SK-N-SH treated with all-trans-retinoic acid at 6 μM for 48 hours (cell line): ENCODE results near the gene FNDC3B.
A peak's percentile ranks its signal among the peaks of the same experiment; 100 is the strongest.

Experiments used
- ATAC-seq: fragments of 200-7000 bp; cut with Tn5 transposase; 3 replicates; pipeline ENCODE4 v1.9.1; 2020; ENCODE audit warnings: mild to moderate bottlenecking, moderate library complexity
- ARNTL ChIP-seq: fragments of 450-650 bp; formaldehyde crosslinking; IDR thresholded peaks from 2 replicates; pipeline ENCODE4 v1.5.0; 2020; ENCODE audit warnings: low read depth, mild to moderate bottlenecking, moderate library complexity, borderline replicate concordance
- BACH2 ChIP-seq: fragments of 250-450 bp; sonication (Bioruptor Pico); IDR thresholded peaks from 2 replicates; pipeline ENCODE4 v1.9.0; 2021; ENCODE audit warnings: mild to moderate bottlenecking, borderline replicate concordance
- CSDC2 ChIP-seq: fragments of 250-450 bp; sonication (Bioruptor Pico); IDR thresholded peaks from 2 replicates; pipeline ENCODE4 v1.5.0; 2020; ENCODE audit warnings: mild to moderate bottlenecking, moderate library complexity
- GLIS3 ChIP-seq: fragments of 250-450 bp; sonication (Bioruptor Pico); IDR thresholded peaks from 2 replicates; pipeline ENCODE4 v1.5.0; 2020; ENCODE audit warnings: mild to moderate bottlenecking, moderate library complexity
- ISL1 ChIP-seq: fragments of 250-450 bp; sonication (Bioruptor Pico); IDR thresholded peaks from 2 replicates; pipeline ENCODE4 v2.1.2; 2022; ENCODE audit warnings: mild to moderate bottlenecking, moderate library complexity
- OSR1 ChIP-seq: fragments of 250-450 bp; sonication (Bioruptor Pico); IDR thresholded peaks from 2 replicates; pipeline ENCODE4 v1.8.0; 2022; ENCODE audit warnings: moderate library complexity, mild to moderate bottlenecking, inconsistent platforms
- PPARA ChIP-seq: fragments of 250-450 bp; sonication (Bioruptor Pico); IDR thresholded peaks from 2 replicates; pipeline ENCODE4 v1.5.0; 2020; ENCODE audit warnings: mild to moderate bottlenecking, borderline replicate concordance
- RARB ChIP-seq: fragments of 250-450 bp; sonication (Bioruptor Pico); IDR thresholded peaks from 2 replicates; pipeline ENCODE4 v1.8.0; 2021; ENCODE audit warnings: mild to moderate bottlenecking, moderate library complexity
- SNAI2 ChIP-seq: fragments of 250-450 bp; sonication (Bioruptor Pico); IDR thresholded peaks from 2 replicates; pipeline ENCODE4 v1.5.0; 2020; ENCODE audit warnings: mild to moderate bottlenecking, moderate library complexity
- TCF4 ChIP-seq: fragments of 250-450 bp; sonication (Bioruptor Pico); IDR thresholded peaks from 2 replicates; pipeline ENCODE4 v1.8.0; 2021; ENCODE audit warnings: mild to moderate bottlenecking, moderate library complexity, borderline replicate concordance
- ZC3H10 ChIP-seq: fragments of 250-450 bp; sonication (Bioruptor Pico); IDR thresholded peaks from 2 replicates; pipeline ENCODE4 v1.5.1; 2021; ENCODE audit warnings: mild to moderate bottlenecking, moderate library complexity
- ZFP3 ChIP-seq: fragments of 250-450 bp; sonication (Bioruptor Pico); IDR thresholded peaks from 2 replicates; pipeline ENCODE4 v1.5.0; 2020; ENCODE audit warnings: mild to moderate bottlenecking, moderate library complexity
- ZFP30 ChIP-seq: fragments of 450-650 bp; formaldehyde crosslinking; IDR thresholded peaks from 2 replicates; pipeline ENCODE4 v1.5.0; 2022; ENCODE audit warnings: mild to moderate bottlenecking, moderate library complexity
- ZNF565 ChIP-seq: fragments of 450-650 bp; formaldehyde crosslinking; conservative IDR thresholded peaks from 2 replicates; pipeline ENCODE4 v1.5.0; 2020; ENCODE audit warnings: low read depth, mild to moderate bottlenecking, moderate library complexity
- ZNF70 ChIP-seq: fragments of 450-650 bp; formaldehyde crosslinking; IDR thresholded peaks from 2 replicates; pipeline ENCODE4 v1.5.0; 2020; ENCODE audit warnings: mild to moderate bottlenecking, moderate library complexity
- TF ChIP-seq, protein P1 (sequence below): fragments of 250-450 bp; sonication (Bioruptor Pico); IDR thresholded peaks from 2 replicates; pipeline ENCODE4 v1.8.0; 2021; ENCODE audit warnings: low read depth, mild to moderate bottlenecking, moderate library complexity, borderline replicate concordance
- TF ChIP-seq, protein P2 (sequence below): fragments of 250-450 bp; sonication (Bioruptor Pico); IDR thresholded peaks from 2 replicates; pipeline ENCODE4 v1.5.0; 2020; ENCODE audit warnings: mild to moderate bottlenecking, moderate library complexity
- TF ChIP-seq, protein P3 (sequence below): fragments of 250-450 bp; sonication (Bioruptor Pico); IDR thresholded peaks from 2 replicates; pipeline ENCODE4 v1.5.1; 2021; ENCODE audit warnings: mild to moderate bottlenecking, moderate library complexity
- TF ChIP-seq, protein P4 (sequence below): fragments of 250-450 bp; sonication (Bioruptor Pico); IDR thresholded peaks from 2 replicates; pipeline ENCODE4 v1.8.0; 2020; ENCODE audit warnings: mild to moderate bottlenecking, moderate library complexity, borderline replicate concordance

The FNDC3B gene

DNA sequence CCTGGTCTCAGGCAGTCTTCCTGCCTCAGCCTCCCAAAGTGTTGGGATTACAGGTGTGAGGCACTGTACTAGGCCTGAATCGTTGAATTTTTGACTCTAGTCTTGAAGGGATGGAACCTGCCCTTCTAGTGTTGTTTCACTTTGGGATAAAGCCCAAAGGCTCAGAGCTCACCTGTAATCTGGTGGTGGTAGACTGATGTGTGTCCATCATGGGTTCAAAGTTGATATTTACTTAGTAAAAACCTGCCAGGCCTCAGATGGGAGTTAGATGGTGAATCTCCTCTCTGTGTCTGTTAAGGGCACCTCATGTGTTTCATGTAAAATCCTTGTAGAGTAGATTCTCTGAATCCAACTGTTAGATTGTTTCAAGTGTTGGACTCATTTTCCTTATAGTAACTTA is 41.1 kb downstream of the FNDC3B start:
- TF ChIP-seq ZFP3 (CRISPR knock-in tag) = no peak
- TF ChIP-seq, protein P1, sequence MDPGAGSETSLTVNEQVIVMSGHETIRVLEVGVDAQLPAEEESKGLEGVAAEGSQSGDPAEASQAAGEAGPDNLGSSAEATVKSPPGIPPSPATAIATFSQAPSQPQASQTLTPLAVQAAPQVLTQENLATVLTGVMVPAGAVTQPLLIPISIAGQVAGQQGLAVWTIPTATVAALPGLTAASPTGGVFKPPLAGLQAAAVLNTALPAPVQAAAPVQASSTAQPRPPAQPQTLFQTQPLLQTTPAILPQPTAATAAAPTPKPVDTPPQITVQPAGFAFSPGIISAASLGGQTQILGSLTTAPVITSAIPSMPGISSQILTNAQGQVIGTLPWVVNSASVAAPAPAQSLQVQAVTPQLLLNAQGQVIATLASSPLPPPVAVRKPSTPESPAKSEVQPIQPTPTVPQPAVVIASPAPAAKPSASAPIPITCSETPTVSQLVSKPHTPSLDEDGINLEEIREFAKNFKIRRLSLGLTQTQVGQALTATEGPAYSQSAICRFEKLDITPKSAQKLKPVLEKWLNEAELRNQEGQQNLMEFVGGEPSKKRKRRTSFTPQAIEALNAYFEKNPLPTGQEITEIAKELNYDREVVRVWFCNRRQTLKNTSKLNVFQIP (CRISPR knock-in tag) = no peak
- no peak for TF ChIP-seq TCF4 (CRISPR knock-in tag)
- TF ChIP-seq ZNF565 (CRISPR knock-in tag) = no peak
- TF ChIP-seq RARB (CRISPR knock-in tag) = no peak
- ATAC-seq = no peak

DNA sequence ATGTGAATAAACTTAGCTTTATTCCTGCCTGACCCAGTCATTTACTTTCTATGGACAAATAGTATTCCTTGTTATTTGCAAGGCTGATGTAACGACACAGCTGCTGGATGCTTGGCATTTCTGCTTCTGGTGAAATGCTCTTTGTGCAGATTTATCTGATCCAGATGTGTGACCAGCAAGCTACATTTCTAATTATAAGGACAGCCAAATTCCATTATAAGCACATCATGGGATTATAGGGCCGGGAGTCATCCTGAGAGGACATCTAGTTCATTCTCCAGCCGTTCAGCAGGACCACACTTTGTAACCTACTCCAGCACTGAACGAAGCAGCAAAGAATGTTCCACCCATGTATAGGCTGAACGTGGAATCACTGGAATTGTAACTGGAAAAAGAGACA is 42.9 kb downstream of the FNDC3B start:
- TF ChIP-seq, protein P2, sequence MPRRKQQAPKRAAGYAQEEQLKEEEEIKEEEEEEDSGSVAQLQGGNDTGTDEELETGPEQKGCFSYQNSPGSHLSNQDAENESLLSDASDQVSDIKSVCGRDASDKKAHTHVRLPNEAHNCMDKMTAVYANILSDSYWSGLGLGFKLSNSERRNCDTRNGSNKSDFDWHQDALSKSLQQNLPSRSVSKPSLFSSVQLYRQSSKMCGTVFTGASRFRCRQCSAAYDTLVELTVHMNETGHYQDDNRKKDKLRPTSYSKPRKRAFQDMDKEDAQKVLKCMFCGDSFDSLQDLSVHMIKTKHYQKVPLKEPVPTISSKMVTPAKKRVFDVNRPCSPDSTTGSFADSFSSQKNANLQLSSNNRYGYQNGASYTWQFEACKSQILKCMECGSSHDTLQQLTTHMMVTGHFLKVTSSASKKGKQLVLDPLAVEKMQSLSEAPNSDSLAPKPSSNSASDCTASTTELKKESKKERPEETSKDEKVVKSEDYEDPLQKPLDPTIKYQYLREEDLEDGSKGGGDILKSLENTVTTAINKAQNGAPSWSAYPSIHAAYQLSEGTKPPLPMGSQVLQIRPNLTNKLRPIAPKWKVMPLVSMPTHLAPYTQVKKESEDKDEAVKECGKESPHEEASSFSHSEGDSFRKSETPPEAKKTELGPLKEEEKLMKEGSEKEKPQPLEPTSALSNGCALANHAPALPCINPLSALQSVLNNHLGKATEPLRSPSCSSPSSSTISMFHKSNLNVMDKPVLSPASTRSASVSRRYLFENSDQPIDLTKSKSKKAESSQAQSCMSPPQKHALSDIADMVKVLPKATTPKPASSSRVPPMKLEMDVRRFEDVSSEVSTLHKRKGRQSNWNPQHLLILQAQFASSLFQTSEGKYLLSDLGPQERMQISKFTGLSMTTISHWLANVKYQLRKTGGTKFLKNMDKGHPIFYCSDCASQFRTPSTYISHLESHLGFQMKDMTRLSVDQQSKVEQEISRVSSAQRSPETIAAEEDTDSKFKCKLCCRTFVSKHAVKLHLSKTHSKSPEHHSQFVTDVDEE (CRISPR knock-in tag) = peak; percentile 61; the same call in 1 of the 2 replicates
- no peak for TF ChIP-seq RARB (CRISPR knock-in tag)
- no peak for TF ChIP-seq OSR1 (CRISPR knock-in tag)
- no peak for TF ChIP-seq ZFP30 (CRISPR knock-in tag)
- TF ChIP-seq TCF4 (CRISPR knock-in tag) = peak; percentile 66
- TF ChIP-seq, protein P3, sequence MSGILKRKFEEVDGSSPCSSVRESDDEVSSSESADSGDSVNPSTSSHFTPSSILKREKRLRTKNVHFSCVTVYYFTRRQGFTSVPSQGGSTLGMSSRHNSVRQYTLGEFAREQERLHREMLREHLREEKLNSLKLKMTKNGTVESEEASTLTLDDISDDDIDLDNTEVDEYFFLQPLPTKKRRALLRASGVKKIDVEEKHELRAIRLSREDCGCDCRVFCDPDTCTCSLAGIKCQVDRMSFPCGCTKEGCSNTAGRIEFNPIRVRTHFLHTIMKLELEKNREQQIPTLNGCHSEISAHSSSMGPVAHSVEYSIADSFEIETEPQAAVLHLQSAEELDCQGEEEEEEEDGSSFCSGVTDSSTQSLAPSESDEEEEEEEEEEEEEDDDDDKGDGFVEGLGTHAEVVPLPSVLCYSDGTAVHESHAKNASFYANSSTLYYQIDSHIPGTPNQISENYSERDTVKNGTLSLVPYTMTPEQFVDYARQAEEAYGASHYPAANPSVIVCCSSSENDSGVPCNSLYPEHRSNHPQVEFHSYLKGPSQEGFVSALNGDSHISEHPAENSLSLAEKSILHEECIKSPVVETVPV = no peak
- TF ChIP-seq, protein P4, sequence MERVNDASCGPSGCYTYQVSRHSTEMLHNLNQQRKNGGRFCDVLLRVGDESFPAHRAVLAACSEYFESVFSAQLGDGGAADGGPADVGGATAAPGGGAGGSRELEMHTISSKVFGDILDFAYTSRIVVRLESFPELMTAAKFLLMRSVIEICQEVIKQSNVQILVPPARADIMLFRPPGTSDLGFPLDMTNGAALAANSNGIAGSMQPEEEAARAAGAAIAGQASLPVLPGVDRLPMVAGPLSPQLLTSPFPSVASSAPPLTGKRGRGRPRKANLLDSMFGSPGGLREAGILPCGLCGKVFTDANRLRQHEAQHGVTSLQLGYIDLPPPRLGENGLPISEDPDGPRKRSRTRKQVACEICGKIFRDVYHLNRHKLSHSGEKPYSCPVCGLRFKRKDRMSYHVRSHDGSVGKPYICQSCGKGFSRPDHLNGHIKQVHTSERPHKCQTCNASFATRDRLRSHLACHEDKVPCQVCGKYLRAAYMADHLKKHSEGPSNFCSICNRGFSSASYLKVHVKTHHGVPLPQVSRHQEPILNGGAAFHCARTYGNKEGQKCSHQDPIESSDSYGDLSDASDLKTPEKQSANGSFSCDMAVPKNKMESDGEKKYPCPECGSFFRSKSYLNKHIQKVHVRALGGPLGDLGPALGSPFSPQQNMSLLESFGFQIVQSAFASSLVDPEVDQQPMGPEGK (CRISPR knock-in tag) = no peak
- no peak for TF ChIP-seq SNAI2 (CRISPR knock-in tag)
- TF ChIP-seq ISL1 (CRISPR knock-in tag) = 0 out of 2 replicates have a peak, but pooled peaks have one; percentile 12
- ATAC-seq = peak; percentile 93

DNA sequence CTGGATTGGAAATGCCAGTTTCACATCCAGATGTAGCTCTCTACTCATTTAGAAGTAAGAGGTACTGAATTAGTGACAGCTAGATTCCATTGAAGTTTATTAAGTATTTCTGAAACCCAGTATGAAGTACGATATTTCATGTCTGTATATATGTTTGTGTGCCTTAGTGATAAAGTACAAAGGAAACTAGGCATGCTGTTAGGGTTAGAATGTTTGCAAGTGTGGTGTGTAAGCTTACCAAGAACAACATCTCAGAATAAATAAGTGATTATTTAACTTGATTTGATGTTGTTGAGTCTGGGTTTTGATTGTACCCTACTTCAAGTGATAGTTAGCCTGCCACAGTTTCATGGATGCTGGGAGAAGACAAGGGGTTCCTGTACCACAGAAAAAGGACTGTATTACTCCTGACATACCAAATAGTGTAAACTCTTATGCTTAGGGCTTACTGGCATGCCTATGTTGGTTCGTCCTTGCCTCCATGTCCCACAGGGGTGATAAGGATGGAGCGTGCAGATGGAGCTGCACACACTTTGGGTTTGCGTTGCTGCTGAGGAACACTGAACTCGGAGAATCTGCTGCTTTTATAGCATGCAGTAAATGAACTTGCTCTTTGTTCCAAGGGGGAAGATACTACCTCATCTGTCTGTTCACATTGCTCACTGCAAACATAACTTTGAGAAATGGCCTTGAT is 43.6 kb downstream of the FNDC3B start:
- ATAC-seq = no peak
- TF ChIP-seq ZNF70 (CRISPR knock-in tag) (no peak), CSDC2 (CRISPR knock-in tag) (no peak), GLIS3 (CRISPR knock-in tag) (no peak), ZFP3 (CRISPR knock-in tag) (no peak), ARNTL (CRISPR knock-in tag) (no peak), BACH2 (CRISPR knock-in tag) (no peak), SNAI2 (CRISPR knock-in tag) (no peak), OSR1 (CRISPR knock-in tag) (no peak), ZFP30 (CRISPR knock-in tag) (no peak), RARB (CRISPR knock-in tag) (no peak), PPARA (no peak), ZC3H10 (CRISPR knock-in tag) (no peak)
- TF ChIP-seq, protein P1 (CRISPR knock-in tag) = no peak
